Heart left ventricle (tissue), 13 donors: ENCODE results near the gene XXYLT1.
A peak's percentile ranks its signal among the peaks of the same experiment; 100 is the strongest.

Experiments used
- POLR2A ChIP-seq, 2 donors: fragments of 450-650 bp; IDR thresholded peaks; one replicate each; pipeline ENCODE4 v1.6.1; 2017; ENCODE audit warnings: antibody characterized with exemption in 2 of 2, mild to moderate bottlenecking in 2 of 2, moderate library complexity in 2 of 2
- TF ChIP-seq, protein P1 (sequence below), 12 donors: fragments of 200-600 bp; sonication (generic) in 4 of 12; IDR thresholded peaks; one replicate each; pipeline versions ENCODE4 v1.5.0 to v1.8.0; 2018 to 2022; ENCODE audit warnings: antibody characterized with exemption in 12 of 12, mild to moderate bottlenecking in 5 of 12
- donor health status: ischemic (EF 13 %, LVEDD 7.1; RV severe dilation, severe dysfunction).
- donor health status: DM: no; HTN: yes; CAD: no.
- donor health status: DM: no; HTN: no; CAD: no.
- donor health status: ischemic (EF 25% LVEDD 6.9; RV normal size, moderate dysfunction).
- donor health status: ischemic (EF 25% LVEDD 5.7; RV mildly dilated, moderate dysfunction).
- donor health status: ischemic (EF 35%, LVEDD 5.7; RV mildly dilated, moderate dysfunction).
- donor health status: nonischemic (EF 11% LVEDD 7.7; RV severe dilation, severe dysfunction).
- donor health status: DM: yes; HTN: yes; CAD: no.
- donor health status: PGD.
- donor health status: ischemic (EF 29% LVEDD 5.4; RV normal size, mild dysfunction).
- donor health status: nonischemic (EF 23%, LVEDD 6.1; RV moderate dilation, normal function).

DNA sequence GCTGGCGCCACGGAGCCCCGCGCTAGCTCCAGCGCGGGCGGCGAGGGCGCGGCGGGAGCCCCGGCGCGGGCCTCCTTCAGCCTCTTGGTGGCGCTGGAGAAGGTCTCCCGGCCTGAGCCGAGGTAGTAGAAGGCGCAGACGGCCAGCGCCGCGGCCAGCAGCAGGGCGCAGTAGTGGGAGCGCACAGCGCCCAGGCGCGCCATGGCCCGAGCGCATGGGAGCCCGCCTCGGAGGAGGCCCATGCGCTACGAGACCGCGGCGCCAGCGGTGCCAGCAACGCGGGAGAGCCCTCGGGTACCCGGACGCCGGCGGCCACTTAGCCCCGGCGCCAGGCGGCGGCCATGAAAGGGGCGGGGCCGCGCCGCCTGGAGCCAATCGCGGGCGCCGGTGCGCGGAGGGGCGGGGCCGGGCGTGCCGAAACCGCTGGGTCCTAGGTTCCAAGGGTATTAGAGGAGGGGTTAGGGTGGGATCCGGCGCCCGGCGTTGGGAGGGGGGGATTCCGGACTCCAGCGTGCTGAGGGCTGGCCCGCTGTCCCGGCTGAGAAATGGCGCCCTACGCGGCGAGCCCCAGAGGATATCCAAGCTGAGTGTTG lies at the start of gene XXYLT1:
- TF ChIP-seq, protein P1, sequence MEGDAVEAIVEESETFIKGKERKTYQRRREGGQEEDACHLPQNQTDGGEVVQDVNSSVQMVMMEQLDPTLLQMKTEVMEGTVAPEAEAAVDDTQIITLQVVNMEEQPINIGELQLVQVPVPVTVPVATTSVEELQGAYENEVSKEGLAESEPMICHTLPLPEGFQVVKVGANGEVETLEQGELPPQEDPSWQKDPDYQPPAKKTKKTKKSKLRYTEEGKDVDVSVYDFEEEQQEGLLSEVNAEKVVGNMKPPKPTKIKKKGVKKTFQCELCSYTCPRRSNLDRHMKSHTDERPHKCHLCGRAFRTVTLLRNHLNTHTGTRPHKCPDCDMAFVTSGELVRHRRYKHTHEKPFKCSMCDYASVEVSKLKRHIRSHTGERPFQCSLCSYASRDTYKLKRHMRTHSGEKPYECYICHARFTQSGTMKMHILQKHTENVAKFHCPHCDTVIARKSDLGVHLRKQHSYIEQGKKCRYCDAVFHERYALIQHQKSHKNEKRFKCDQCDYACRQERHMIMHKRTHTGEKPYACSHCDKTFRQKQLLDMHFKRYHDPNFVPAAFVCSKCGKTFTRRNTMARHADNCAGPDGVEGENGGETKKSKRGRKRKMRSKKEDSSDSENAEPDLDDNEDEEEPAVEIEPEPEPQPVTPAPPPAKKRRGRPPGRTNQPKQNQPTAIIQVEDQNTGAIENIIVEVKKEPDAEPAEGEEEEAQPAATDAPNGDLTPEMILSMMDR (IDR thresholded peaks at IDR 0.05), result peak; percentile 17 to 79 (median 66)
- peak in 1 of 2 donors; percentile 52 for TF ChIP-seq POLR2A (IDR thresholded peaks at IDR 0.05)
